ENCODE results near the gene SIX5. TPM values are rescaled to one million over a fixed set of nuclear protein-coding genes. Genes with fewer than 3 reads are reported as not detected.

Gene SIX5
- total RNA-seq, 1 experiment from 2014 or later: 38.7 TPM

DNA sequence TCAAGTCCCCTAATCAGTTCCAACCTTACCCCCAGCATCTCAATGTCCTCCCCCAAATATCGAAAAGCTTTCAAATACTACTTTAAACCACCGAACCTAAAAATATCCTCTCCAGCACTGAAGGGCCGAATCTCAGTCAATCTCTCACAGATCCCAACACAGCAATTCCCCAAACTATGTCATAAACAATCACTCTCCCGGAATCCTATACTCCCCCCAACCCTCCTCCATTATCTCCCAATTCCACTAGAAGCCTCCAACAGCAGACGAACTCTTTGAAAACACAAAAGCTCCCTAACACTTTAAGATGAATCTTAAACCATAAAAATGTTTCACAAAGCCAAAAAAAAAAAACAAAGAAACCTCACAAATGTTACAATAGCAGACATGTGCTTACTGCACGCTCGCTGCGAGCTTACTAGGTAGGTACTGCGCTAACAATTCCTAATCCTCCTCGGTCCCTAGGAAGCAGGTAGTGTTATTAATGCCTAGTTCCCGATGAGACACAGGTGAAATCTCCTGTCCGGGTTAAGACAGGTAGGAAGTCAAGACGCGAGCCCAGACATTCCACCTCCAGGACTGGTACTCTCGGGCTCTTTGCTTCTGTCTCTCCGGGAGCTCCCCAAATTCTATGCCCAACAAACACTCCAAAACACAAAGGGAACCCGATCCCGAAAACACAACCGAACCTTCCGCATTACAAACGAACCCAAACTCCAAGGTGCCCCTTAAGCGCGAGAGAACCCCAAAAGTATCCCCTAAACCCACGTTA is 52.5 kb downstream of the SIX5 start:
- H3K36me3 ChIP-seq (ENCODE audit: control insufficient read depth, insufficient read depth, low read length): no peaks in the 10 kb centered on the region
- H3K27ac ChIP-seq (ENCODE audit: low read length): peak overlapping the region; percentile 96
- ATAC-seq (peak; percentile 28; the same call in 1 of the 2 replicates), DNase-seq (ENCODE audit: low read depth, low spot score) (no peak)
- peak overlapping the region; percentile 72 to 92 for H3K4me3 ChIP-seq (ENCODE audit: low read depth in 2 of 2, low read length in 2 of 2)
- CTCF ChIA-PET: interaction anchor here (0.7 to 1.0 kb wide), 3 partner anchors 18 to 100 kb away, joined by 4 to 8 read pairs (median 4); no protein-coding TSS in a partner anchor
- BruUV-seq (replicated peaks): TSS peak; percentile 92
- in situ Hi-C loops (cut with HindIII; ENCODE audit: low pct_unique_long_range_greater_than_20kb, low sequenced_read_pairs) (no loop called here), intact Hi-C loops (cut with micrococcal nuclease; ENCODE audit: unreplicated experiment) (no loop called here)
- no peaks in the 10 kb centered on the region for H3K27me3 ChIP-seq (ENCODE audit: control insufficient read depth, insufficient read depth, low read length)
- peaks cover 15% of the 10 kb centered on the region for H3K4me1 ChIP-seq (ENCODE audit: control insufficient read depth, insufficient read depth, low read length)
- TF ChIP-seq, protein P1, sequence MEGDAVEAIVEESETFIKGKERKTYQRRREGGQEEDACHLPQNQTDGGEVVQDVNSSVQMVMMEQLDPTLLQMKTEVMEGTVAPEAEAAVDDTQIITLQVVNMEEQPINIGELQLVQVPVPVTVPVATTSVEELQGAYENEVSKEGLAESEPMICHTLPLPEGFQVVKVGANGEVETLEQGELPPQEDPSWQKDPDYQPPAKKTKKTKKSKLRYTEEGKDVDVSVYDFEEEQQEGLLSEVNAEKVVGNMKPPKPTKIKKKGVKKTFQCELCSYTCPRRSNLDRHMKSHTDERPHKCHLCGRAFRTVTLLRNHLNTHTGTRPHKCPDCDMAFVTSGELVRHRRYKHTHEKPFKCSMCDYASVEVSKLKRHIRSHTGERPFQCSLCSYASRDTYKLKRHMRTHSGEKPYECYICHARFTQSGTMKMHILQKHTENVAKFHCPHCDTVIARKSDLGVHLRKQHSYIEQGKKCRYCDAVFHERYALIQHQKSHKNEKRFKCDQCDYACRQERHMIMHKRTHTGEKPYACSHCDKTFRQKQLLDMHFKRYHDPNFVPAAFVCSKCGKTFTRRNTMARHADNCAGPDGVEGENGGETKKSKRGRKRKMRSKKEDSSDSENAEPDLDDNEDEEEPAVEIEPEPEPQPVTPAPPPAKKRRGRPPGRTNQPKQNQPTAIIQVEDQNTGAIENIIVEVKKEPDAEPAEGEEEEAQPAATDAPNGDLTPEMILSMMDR (IDR thresholded peaks at IDR 0.05): no peak
- no peak for TF ChIP-seq TCF7L2 (IDR thresholded peaks at IDR 0.05; ENCODE audit: low read depth, low read length)
- TF ChIP-seq, protein P2, sequence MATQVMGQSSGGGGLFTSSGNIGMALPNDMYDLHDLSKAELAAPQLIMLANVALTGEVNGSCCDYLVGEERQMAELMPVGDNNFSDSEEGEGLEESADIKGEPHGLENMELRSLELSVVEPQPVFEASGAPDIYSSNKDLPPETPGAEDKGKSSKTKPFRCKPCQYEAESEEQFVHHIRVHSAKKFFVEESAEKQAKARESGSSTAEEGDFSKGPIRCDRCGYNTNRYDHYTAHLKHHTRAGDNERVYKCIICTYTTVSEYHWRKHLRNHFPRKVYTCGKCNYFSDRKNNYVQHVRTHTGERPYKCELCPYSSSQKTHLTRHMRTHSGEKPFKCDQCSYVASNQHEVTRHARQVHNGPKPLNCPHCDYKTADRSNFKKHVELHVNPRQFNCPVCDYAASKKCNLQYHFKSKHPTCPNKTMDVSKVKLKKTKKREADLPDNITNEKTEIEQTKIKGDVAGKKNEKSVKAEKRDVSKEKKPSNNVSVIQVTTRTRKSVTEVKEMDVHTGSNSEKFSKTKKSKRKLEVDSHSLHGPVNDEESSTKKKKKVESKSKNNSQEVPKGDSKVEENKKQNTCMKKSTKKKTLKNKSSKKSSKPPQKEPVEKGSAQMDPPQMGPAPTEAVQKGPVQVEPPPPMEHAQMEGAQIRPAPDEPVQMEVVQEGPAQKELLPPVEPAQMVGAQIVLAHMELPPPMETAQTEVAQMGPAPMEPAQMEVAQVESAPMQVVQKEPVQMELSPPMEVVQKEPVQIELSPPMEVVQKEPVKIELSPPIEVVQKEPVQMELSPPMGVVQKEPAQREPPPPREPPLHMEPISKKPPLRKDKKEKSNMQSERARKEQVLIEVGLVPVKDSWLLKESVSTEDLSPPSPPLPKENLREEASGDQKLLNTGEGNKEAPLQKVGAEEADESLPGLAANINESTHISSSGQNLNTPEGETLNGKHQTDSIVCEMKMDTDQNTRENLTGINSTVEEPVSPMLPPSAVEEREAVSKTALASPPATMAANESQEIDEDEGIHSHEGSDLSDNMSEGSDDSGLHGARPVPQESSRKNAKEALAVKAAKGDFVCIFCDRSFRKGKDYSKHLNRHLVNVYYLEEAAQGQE (IDR thresholded peaks at IDR 0.05; ENCODE audit: insufficient read depth in 1 of 2, low read depth in 2 of 2, low read length in 1 of 2): no peak
- TF ChIP-seq SIN3A (IDR thresholded peaks at IDR 0.05; ENCODE audit: borderline replicate concordance, insufficient read depth, low read depth, low read length): no peak
- TF ChIP-seq POLR2AphosphoS5 (IDR thresholded peaks at IDR 0.05; ENCODE audit: low read depth, low read length): no peak
- POLR2A ChIA-PET: interaction anchor here (1.2 kb wide), 1 partner anchor 53 kb away, joined by 3 read pairs; the partner anchor contains the start of gene SIX5
- H3K9me3 ChIP-seq (ENCODE audit: control insufficient read depth, insufficient read depth, low read depth, low read length): no peaks in the 10 kb centered on the region

DNA sequence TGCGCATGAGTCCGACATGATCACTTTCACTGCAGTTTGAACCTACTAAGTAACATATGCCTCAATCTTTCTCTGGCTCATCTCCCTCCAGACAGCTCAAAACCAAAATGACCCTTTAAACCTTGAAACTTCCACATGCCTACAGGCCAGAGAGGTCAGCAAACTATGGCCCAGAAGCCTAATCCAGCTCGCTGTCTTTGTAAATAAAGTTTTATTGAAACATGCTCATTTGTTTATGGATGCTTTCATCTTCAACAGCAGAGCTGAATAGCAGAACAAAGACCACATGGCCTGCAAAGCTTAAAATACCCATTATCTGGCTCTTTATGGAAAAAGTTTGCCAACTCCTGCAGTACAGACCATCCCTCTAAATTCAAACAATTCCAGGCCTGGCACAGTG is 53.9 kb downstream of the SIX5 start:
- Histone ChIP-seq H3K27me3 (ENCODE audit: control insufficient read depth, insufficient read depth, low read length) (no peaks in the 10 kb centered on the region), H3K36me3 (ENCODE audit: control insufficient read depth, insufficient read depth, low read length) (no peaks in the 10 kb centered on the region), H3K4me1 (ENCODE audit: control insufficient read depth, insufficient read depth, low read length) (peaks cover 15% of the 10 kb centered on the region), H3K9me3 (ENCODE audit: control insufficient read depth, insufficient read depth, low read depth, low read length) (no peaks in the 10 kb centered on the region), H3K27ac (ENCODE audit: low read length) (no peak overlapping the region), H3K4me3 (ENCODE audit: low read depth in 2 of 2, low read length in 2 of 2) (no peak overlapping the region)
- no TSS peak for BruUV-seq (replicated peaks)
- ATAC-seq: no peak
- intact Hi-C loops (cut with micrococcal nuclease; ENCODE audit: unreplicated experiment) (no loop called here), in situ Hi-C loops (cut with HindIII; ENCODE audit: low pct_unique_long_range_greater_than_20kb, low sequenced_read_pairs) (no loop called here)
- DNase-seq (ENCODE audit: low read depth, low spot score): no peak
- POLR2A ChIA-PET: no interaction called here
- CTCF ChIA-PET: no interaction called here
- no peak for TF ChIP-seq SIN3A (IDR thresholded peaks at IDR 0.05; ENCODE audit: borderline replicate concordance, insufficient read depth, low read depth, low read length)
- TF ChIP-seq TCF7L2 (IDR thresholded peaks at IDR 0.05; ENCODE audit: low read depth, low read length): no peak
- TF ChIP-seq POLR2AphosphoS5 (IDR thresholded peaks at IDR 0.05; ENCODE audit: low read depth, low read length): no peak
- TF ChIP-seq, protein P1 (IDR thresholded peaks at IDR 0.05): no peak
- TF ChIP-seq, protein P2 (IDR thresholded peaks at IDR 0.05; ENCODE audit: insufficient read depth in 1 of 2, low read depth in 2 of 2, low read length in 1 of 2): no peak
